GM12874 (cell line): ENCODE measurements around the gene PLD6.

Source experiments
- TF ChIP-seq, protein P1 (sequence below): IDR thresholded peaks from 2 replicates; pipeline ENCODE4 v1.5.1; 2011; ENCODE audit warnings: low read depth, mild to moderate bottlenecking, control low read depth, low read length, moderate library complexity; ENCODE audit not compliant: insufficient read depth

Gene PLD6

DNA sequence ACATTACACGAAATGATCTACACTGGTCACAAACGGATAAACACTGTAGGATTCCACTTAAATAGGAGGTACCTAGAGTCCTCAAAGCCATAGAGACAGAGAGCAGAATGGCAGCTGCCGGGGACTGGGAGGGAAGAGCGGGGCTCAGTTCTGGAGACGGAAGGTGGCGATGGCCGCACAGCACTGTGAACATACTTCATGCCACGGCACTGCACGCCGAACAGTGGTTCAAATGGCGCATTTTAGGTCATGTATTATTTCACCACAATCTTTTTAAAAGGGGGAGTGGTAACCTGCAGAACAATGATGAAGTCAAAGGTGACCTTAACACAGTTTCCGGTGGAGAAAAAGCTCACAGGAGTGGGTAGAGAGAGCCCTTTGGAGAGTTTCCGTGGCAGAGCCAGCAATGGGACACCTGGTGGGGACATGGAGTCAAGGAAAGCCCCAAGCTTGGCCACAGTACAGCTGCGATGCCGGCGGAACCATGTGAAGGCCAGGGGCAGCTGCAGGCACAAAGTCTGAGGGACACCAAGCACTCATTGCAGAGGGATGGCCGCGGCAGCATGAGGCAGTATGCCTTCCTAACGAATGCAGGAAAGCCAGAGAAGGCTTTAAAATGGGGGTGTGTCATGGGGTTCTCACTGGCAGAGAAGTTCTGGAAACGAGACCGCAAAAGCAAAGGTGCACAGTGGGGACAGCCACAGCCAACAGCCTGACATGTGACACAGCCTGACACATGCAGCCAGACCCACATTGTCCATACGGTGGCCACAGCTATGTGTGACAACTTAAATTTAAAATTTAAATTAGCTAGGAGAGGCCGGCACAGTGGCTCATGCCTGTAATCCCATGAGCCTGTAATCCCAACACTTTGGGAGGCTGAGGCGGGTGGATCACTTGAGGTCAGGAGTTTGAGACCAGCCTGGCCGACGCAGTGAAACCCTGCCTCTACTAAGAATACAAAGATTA, 23.6 kb upstream of the PLD6 start:
- TF ChIP-seq, protein P1, sequence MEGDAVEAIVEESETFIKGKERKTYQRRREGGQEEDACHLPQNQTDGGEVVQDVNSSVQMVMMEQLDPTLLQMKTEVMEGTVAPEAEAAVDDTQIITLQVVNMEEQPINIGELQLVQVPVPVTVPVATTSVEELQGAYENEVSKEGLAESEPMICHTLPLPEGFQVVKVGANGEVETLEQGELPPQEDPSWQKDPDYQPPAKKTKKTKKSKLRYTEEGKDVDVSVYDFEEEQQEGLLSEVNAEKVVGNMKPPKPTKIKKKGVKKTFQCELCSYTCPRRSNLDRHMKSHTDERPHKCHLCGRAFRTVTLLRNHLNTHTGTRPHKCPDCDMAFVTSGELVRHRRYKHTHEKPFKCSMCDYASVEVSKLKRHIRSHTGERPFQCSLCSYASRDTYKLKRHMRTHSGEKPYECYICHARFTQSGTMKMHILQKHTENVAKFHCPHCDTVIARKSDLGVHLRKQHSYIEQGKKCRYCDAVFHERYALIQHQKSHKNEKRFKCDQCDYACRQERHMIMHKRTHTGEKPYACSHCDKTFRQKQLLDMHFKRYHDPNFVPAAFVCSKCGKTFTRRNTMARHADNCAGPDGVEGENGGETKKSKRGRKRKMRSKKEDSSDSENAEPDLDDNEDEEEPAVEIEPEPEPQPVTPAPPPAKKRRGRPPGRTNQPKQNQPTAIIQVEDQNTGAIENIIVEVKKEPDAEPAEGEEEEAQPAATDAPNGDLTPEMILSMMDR = no peak

DNA sequence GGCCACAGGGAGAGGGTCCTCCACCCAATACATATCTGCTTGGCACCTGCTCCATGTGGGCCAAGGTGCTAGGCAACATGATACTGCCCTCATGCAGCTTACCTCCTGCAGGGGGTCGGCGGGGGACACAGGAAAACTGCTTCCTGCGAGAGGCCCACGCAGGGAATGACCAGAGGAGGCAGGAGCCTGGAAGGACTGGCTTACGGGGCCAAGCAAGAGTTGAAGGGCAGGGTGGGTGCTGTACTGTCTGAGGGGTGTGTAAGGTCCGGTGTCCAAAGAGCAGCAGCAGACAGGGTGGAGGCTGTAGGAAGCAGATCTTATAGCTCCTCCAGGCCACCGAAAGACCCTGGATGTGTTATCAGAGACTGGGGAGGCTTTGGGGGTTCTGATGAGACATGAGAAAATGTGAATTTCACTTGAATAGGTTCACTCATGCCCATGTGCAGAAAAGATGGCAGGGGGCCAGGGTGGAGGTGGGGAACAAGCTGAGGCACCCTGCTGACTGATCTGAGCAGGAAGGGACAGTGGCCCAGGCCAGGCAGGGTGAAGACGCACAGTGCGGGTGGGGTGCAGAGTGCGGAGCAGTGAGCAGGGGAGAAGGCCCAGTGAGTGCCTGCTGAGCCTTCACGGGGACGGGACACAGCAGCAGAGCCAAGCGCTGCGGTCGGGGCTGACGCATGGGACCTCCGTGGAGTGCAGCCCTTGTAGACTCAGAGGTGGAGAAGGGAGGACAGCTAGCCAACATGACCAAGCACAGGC, 22.6 kb upstream of the PLD6 start:
- TF ChIP-seq, protein P1 = no peak

DNA sequence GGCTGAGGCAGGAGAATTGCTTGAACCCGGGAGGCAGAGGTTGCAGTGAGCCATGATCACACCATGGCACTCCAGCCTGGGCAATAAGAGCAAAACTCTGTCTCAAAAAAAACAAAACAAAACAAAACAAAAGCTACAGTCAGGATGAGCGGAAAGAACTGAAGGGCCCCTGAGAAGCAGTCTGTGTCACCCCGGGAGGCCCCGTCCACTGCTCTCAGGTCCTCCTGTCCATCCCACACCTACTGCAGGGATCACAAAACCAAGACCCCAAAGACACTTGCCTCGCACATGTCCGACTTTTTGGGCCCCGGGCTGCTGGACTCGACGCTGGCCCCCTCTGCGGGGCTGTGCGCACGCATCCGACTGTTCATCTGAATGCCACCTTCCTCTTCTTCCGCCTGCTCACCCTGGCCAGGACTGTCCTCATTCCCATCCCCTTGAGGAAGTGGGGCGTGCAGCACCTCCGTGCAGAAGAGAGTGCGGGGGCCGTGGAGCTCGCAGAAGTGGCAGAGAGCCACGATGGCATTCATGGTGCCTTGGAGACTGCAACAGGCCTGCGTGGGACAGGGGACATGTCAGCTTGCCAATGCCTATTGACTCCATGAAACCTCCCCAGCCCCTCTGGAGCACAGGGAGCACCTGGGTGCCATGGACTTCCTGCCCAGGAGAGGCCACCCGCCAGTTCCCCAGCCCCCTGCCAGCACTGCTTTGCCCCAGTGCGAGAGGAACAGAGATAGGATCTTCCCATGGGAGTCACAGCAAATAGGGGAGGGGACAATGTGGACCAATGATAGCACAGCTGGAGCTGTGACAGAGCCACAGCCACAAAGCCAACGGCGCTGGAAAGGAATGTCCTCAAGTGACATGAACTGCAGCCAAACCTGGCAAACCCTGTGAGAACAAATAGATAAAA, 21.7 kb upstream of the PLD6 start:
- TF ChIP-seq, protein P1 = no peak

DNA sequence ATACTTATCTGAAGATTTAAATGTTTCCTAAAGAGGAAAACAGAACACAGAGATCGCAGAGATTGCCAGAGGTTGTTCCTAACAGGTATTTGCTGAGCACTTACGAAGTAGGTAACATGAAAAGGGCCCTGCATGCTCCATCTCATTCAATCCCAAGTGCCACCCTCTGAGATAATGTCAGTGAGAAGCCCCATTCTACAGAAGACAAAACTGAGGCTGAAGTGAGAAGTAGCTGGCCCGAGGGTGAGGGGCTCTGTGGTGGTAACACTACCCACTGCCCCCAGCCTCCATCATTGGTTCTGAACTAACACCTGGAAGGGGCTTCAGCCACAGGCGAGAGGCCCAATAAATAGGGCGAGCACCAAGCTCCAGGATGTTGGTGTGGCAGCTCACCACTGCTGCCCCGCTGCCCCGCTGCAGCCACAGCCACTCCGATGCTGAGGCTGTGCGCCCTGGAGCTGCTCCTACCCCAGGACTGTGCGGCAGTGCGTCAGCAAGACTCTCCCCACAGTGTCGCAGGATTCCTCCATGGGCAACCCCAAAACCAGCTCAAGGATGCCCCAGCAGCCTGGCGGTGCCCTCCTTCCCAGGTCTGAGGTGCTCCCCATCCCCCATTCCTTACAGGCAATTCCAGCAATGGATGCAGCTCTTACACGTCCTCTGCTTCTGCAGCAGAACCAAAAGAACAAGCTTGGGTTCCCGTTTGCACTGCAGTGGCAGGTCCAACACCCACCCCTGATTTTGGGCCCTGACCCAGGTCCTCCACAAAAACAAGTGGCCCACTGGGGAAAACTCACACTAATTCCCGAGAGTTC, 20.5 kb upstream of the PLD6 start:
- TF ChIP-seq, protein P1 = no peak

DNA sequence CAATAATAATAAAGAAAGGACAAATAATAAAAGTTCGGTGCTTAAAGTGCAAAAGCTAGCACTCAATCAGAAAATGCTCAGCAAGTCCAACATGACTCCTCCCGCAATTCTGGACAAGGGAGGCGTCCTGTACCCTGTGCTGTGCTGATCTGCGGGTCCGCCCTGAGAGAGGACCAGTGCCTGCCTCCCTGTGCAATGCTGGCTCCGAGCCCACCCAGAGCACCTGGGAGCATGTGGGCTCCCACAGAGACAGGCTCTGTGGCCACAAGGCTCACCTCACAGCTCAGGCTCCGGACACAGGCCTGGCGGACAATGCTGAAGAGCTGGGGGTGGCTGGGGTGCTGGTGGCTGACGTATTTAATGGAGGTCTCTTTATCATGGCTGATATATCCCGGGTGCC, 19.8 kb upstream of the PLD6 start:
- TF ChIP-seq, protein P1 = no peak

DNA sequence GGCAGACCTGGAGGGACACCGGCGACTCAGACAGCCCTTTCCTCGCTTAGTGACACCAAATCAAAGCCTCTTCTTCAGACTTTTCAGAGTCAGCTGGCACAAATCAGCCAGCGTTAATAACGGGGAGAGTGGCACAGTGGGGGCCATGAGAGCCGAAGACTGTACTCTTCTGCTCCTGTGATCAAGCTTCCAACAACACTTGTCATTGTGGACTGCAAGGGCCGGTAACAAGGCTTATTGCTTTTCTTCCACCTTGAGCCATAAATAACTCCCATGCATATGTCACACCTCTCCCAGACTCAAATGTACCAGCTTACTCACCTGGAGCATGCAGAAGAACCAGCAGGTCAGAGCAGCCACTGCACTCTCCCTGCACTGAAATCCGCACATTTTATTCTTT, 18.0 kb upstream of the PLD6 start:
- TF ChIP-seq, protein P1 = no peak
